HEK293 (cell line): Measurements from ENCODE around the gene HMGB2.

Experiments
- EGR2 ChIP-seq: fragments of 450-650 bp; formaldehyde crosslinking; IDR thresholded peaks from 2 replicates; pipeline ENCODE4 v1.5.1; 2016; ENCODE audit warnings: low read depth, missing biosample characterization, missing genetic modification characterization
- GLI4 ChIP-seq: fragments of 450-650 bp; formaldehyde crosslinking; IDR thresholded peaks from 2 replicates; pipeline ENCODE4 v1.5.1; 2016; ENCODE audit warnings: missing biosample characterization, missing genetic modification characterization
- HOXC10 ChIP-seq: sonication (generic); formaldehyde crosslinking; IDR thresholded peaks from 2 replicates; pipeline ENCODE4 v1.8.1; 2023; ENCODE audit warnings: mild to moderate bottlenecking, missing genetic modification reagents
- MYNN ChIP-seq: fragments of 450-650 bp; formaldehyde crosslinking; IDR thresholded peaks from 2 replicates; pipeline ENCODE4 v1.5.1; 2016; ENCODE audit warnings: missing biosample characterization, missing genetic modification characterization, borderline replicate concordance
- ZBTB1 ChIP-seq: fragments of 450-650 bp; formaldehyde crosslinking; IDR thresholded peaks from 2 replicates; pipeline ENCODE4 v1.5.1; 2016; ENCODE audit warnings: missing biosample characterization, missing genetic modification characterization
- ZNF138 ChIP-seq: fragments of 450-650 bp; formaldehyde crosslinking; IDR thresholded peaks from 2 replicates; pipeline ENCODE4 v1.5.1; 2016; ENCODE audit warnings: missing biosample characterization, missing genetic modification characterization, borderline replicate concordance
- ZNF311 ChIP-seq: fragments of 450-650 bp; formaldehyde crosslinking; IDR thresholded peaks from 2 replicates; pipeline ENCODE4 v1.5.1; 2017; ENCODE audit warnings: missing biosample characterization, missing genetic modification characterization, borderline replicate concordance
- ZNF324 ChIP-seq: fragments of 450-650 bp; formaldehyde crosslinking; IDR thresholded peaks from 2 replicates; pipeline ENCODE4 v1.5.1; 2016; ENCODE audit warnings: missing biosample characterization, missing genetic modification characterization
- ZNF48 ChIP-seq: fragments of 450-650 bp; formaldehyde crosslinking; IDR thresholded peaks from 2 replicates; pipeline ENCODE4 v1.5.1; 2016; ENCODE audit warnings: missing biosample characterization, missing genetic modification characterization
- ZNF514 ChIP-seq: fragments of 450-650 bp; formaldehyde crosslinking; IDR thresholded peaks from 2 replicates; pipeline ENCODE4 v1.5.1; 2016; ENCODE audit warnings: missing biosample characterization, missing genetic modification characterization
- ZNF521 ChIP-seq: fragments of 450-650 bp; formaldehyde crosslinking; IDR thresholded peaks from 2 replicates; pipeline ENCODE4 v1.5.1; 2017; ENCODE audit warnings: missing biosample characterization, mild to moderate bottlenecking, missing genetic modification characterization
- ZNF530 ChIP-seq: fragments of 450-650 bp; formaldehyde crosslinking; IDR thresholded peaks from 2 replicates; pipeline ENCODE4 v1.5.1; 2016; ENCODE audit warnings: low read depth, missing biosample characterization, missing genetic modification characterization
- ZNF621 ChIP-seq: fragments of 450-650 bp; formaldehyde crosslinking; IDR thresholded peaks from 2 replicates; pipeline ENCODE4 v1.5.1; 2017; ENCODE audit warnings: missing biosample characterization, missing genetic modification characterization
- ZNF747 ChIP-seq: fragments of 450-650 bp; formaldehyde crosslinking; IDR thresholded peaks from 2 replicates; pipeline ENCODE4 v1.5.1; 2016; ENCODE audit warnings: missing biosample characterization, missing genetic modification characterization
- ZNF777 ChIP-seq: fragments of 450-650 bp; formaldehyde crosslinking; IDR thresholded peaks from 2 replicates; pipeline ENCODE4 v1.5.1; 2017; ENCODE audit warnings: missing biosample characterization, missing genetic modification characterization, borderline replicate concordance
- ZNF843 ChIP-seq: fragments of 450-650 bp; formaldehyde crosslinking; IDR thresholded peaks from 2 replicates; pipeline ENCODE4 v1.5.1; 2016; ENCODE audit warnings: missing biosample characterization, missing genetic modification characterization
- ZSCAN16 ChIP-seq: fragments of 450-650 bp; formaldehyde crosslinking; IDR thresholded peaks from 2 replicates; pipeline ENCODE4 v1.5.1; 2016; ENCODE audit warnings: missing biosample characterization, missing genetic modification characterization
- TF ChIP-seq, protein P1 (sequence below): fragments of 450-650 bp; formaldehyde crosslinking; IDR thresholded peaks from 2 replicates; pipeline ENCODE4 v1.5.1; 2016; ENCODE audit warnings: missing biosample characterization, missing genetic modification characterization, borderline replicate concordance
- TF ChIP-seq, protein P2 (sequence below): fragments of 450-650 bp; formaldehyde crosslinking; IDR thresholded peaks from 2 replicates; pipeline ENCODE4 v1.5.1; 2016; ENCODE audit warnings: missing biosample characterization, missing genetic modification characterization
- TF ChIP-seq, protein P3 (sequence below): fragments of 450-650 bp; formaldehyde crosslinking; optimal IDR thresholded peaks from 2 replicates; pipeline ENCODE3; 2016; ENCODE audit warnings: missing biosample characterization, mild to moderate bottlenecking, missing genetic modification characterization
- TF ChIP-seq, protein P4 (sequence below): fragments of 450-650 bp; formaldehyde crosslinking; IDR thresholded peaks from 2 replicates; pipeline ENCODE4 v1.5.1; 2016; ENCODE audit warnings: missing biosample characterization, missing genetic modification characterization
- TF ChIP-seq, protein P5 (sequence below): fragments of 450-650 bp; formaldehyde crosslinking; IDR thresholded peaks from 2 replicates; pipeline ENCODE4 v1.5.1; 2016; ENCODE audit warnings: missing biosample characterization, missing genetic modification characterization
- TF ChIP-seq, protein P6 (sequence below): fragments of 450-650 bp; formaldehyde crosslinking; IDR thresholded peaks from 2 replicates; pipeline ENCODE4 v1.5.1; 2016; ENCODE audit warnings: missing biosample characterization, missing genetic modification characterization
- TF ChIP-seq, protein P7 (sequence below): fragments of 450-650 bp; formaldehyde crosslinking; IDR thresholded peaks from 2 replicates; pipeline ENCODE4 v1.5.1; 2016; ENCODE audit warnings: missing biosample characterization, missing genetic modification characterization, low read depth

HMGB2 gene

DNA sequence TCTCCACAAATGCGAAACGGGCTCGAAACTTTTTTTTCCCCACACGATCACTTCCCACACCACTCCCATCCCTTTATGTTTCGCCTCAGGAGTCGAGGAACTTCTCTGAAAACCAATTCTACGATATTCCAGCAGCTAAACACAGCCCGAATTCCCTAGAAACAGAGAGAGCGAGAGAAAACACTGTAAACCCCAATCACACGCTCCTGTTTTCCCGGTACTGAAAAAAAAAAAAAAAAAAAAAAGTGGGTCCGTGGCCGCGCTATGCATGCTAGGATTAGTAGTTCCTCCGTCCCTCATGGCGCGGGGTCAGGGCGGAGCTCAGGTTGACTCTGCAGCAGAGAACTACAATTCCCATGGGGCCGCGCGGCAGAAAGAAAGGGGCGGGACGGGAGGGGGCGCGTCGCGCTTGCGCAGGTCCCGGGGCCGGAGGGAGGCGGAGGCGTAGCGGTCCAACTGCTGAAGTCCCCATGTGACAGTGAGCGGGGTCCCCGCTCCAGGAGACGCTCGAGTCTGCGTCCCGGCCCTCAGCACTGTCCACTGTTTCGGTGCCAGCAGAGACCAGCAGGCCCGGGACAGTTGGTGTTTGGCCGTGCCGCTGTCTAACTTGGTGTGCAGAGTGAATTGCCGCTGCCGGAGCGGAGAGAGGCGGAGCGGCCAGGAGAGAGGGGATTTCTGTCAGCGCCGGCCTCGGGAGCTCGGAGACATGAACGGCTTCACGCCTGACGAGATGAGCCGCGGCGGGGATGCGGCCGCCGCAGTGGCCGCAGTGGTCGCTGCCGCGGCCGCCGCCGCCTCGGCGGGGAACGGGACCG, 36.5 kb upstream of the HMGB2 start, which contains the start of gene SAP30 (continued):
- no peak for TF ChIP-seq ZNF621 (tag by site-specific recombination)
- TF ChIP-seq, protein P1, sequence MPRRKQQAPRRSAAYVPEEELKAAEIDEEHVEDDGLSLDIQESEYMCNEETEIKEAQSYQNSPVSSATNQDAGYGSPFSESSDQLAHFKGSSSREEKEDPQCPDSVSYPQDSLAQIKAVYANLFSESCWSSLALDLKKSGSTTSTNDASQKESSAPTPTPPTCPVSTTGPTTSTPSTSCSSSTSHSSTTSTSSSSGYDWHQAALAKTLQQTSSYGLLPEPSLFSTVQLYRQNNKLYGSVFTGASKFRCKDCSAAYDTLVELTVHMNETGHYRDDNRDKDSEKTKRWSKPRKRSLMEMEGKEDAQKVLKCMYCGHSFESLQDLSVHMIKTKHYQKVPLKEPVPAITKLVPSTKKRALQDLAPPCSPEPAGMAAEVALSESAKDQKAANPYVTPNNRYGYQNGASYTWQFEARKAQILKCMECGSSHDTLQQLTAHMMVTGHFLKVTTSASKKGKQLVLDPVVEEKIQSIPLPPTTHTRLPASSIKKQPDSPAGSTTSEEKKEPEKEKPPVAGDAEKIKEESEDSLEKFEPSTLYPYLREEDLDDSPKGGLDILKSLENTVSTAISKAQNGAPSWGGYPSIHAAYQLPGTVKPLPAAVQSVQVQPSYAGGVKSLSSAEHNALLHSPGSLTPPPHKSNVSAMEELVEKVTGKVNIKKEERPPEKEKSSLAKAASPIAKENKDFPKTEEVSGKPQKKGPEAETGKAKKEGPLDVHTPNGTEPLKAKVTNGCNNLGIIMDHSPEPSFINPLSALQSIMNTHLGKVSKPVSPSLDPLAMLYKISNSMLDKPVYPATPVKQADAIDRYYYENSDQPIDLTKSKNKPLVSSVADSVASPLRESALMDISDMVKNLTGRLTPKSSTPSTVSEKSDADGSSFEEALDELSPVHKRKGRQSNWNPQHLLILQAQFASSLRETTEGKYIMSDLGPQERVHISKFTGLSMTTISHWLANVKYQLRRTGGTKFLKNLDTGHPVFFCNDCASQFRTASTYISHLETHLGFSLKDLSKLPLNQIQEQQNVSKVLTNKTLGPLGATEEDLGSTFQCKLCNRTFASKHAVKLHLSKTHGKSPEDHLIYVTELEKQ (tag by site-specific recombination) = no peak
- TF ChIP-seq, protein P2, sequence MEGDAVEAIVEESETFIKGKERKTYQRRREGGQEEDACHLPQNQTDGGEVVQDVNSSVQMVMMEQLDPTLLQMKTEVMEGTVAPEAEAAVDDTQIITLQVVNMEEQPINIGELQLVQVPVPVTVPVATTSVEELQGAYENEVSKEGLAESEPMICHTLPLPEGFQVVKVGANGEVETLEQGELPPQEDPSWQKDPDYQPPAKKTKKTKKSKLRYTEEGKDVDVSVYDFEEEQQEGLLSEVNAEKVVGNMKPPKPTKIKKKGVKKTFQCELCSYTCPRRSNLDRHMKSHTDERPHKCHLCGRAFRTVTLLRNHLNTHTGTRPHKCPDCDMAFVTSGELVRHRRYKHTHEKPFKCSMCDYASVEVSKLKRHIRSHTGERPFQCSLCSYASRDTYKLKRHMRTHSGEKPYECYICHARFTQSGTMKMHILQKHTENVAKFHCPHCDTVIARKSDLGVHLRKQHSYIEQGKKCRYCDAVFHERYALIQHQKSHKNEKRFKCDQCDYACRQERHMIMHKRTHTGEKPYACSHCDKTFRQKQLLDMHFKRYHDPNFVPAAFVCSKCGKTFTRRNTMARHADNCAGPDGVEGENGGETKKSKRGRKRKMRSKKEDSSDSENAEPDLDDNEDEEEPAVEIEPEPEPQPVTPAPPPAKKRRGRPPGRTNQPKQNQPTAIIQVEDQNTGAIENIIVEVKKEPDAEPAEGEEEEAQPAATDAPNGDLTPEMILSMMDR (tag by site-specific recombination) = no peak
- TF ChIP-seq, protein P3, sequence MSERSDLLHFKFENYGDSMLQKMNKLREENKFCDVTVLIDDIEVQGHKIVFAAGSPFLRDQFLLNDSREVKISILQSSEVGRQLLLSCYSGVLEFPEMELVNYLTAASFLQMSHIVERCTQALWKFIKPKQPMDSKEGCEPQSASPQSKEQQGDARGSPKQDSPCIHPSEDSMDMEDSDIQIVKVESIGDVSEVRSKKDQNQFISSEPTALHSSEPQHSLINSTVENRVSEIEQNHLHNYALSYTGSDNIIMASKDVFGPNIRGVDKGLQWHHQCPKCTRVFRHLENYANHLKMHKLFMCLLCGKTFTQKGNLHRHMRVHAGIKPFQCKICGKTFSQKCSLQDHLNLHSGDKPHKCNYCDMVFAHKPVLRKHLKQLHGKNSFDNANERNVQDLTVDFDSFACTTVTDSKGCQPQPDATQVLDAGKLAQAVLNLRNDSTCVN = peak; percentile 86
- 0 out of 2 replicates have a peak, but pooled peaks have one; percentile 9 for TF ChIP-seq ZNF324 (tag by site-specific recombination)
- TF ChIP-seq EGR2 (tag by site-specific recombination) = peak; percentile 23; the same call in 1 of the 2 replicates
- TF ChIP-seq ZNF843 = peak; percentile 24; the same call in 1 of the 2 replicates
- TF ChIP-seq, protein P4, sequence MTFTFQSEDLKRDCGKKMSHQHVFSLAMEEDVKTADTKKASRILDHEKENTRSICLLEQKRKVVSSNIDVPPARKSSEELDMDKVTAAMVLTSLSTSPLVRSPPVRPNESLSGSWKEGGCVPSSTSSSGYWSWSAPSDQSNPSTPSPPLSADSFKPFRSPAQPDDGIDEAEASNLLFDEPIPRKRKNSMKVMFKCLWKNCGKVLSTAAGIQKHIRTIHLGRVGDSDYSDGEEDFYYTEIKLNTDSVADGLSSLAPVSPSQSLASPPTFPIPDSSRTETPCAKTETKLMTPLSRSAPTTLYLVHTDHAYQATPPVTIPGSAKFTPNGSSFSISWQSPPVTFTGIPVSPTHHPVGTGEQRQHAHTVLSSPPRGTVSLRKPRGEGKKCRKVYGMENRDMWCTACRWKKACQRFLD (tag by site-specific recombination) = no peak
- TF ChIP-seq, protein P5, sequence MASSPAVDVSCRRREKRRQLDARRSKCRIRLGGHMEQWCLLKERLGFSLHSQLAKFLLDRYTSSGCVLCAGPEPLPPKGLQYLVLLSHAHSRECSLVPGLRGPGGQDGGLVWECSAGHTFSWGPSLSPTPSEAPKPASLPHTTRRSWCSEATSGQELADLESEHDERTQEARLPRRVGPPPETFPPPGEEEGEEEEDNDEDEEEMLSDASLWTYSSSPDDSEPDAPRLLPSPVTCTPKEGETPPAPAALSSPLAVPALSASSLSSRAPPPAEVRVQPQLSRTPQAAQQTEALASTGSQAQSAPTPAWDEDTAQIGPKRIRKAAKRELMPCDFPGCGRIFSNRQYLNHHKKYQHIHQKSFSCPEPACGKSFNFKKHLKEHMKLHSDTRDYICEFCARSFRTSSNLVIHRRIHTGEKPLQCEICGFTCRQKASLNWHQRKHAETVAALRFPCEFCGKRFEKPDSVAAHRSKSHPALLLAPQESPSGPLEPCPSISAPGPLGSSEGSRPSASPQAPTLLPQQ (tag by site-specific recombination) = no peak
- TF ChIP-seq ZSCAN16 (tag by site-specific recombination) = no peak
- TF ChIP-seq ZNF521 = no peak
- TF ChIP-seq ZNF138 (tag by site-specific recombination) = no peak
- TF ChIP-seq GLI4 = no peak
- no peak for TF ChIP-seq ZNF530 (tag by site-specific recombination)
- TF ChIP-seq ZNF747 (tag by site-specific recombination) = no peak
- no peak for TF ChIP-seq MYNN (tag by site-specific recombination)
- TF ChIP-seq ZBTB1 (tag by site-specific recombination) = no peak
- TF ChIP-seq, protein P6, sequence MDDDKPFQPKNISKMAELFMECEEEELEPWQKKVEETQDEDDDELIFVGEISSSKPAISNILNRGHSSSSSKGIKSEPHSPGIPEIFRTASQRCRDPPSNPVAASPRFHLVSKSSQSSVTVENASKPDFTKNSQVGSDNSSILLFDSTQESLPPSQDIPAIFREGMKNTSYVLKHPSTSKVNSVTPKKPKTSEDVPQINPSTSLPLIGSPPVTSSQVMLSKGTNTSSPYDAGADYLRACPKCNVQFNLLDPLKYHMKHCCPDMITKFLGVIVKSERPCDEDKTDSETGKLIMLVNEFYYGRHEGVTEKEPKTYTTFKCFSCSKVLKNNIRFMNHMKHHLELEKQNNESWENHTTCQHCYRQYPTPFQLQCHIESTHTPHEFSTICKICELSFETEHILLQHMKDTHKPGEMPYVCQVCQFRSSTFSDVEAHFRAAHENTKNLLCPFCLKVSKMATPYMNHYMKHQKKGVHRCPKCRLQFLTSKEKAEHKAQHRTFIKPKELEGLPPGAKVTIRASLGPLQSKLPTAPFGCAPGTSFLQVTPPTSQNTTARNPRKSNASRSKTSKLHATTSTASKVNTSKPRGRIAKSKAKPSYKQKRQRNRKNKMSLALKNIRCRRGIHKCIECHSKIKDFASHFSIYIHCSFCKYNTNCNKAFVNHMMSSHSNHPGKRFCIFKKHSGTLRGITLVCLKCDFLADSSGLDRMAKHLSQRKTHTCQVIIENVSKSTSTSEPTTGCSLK (tag by site-specific recombination) = no peak
- TF ChIP-seq ZNF777 (tag by site-specific recombination) = no peak
- TF ChIP-seq HOXC10 (CRISPR knock-in tag) = no peak
- no peak for TF ChIP-seq ZNF514 (tag by site-specific recombination)
- no peak for TF ChIP-seq ZNF48 (tag by site-specific recombination)
- TF ChIP-seq, protein P7, sequence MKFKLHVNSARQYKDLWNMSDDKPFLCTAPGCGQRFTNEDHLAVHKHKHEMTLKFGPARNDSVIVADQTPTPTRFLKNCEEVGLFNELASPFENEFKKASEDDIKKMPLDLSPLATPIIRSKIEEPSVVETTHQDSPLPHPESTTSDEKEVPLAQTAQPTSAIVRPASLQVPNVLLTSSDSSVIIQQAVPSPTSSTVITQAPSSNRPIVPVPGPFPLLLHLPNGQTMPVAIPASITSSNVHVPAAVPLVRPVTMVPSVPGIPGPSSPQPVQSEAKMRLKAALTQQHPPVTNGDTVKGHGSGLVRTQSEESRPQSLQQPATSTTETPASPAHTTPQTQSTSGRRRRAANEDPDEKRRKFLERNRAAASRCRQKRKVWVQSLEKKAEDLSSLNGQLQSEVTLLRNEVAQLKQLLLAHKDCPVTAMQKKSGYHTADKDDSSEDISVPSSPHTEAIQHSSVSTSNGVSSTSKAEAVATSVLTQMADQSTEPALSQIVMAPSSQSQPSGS = no peak
- TF ChIP-seq ZNF311 (tag by site-specific recombination) = no peak
